Body of pancreas (tissue), 4 donors: ENCODE data around the gene IL18R1.

ENCODE experiments used
- CTCF ChIP-seq, 7 experiments: fragments of 450-650 bp in 4 of 7; fragments of 200-600 bp in 3 of 7; sonication (generic) in 3 of 7; IDR thresholded peaks; one replicate each; pipeline ENCODE4 v1.5.1; 2016 to 2019; ENCODE audit warnings: antibody characterized with exemption in 7 of 7
- POLR2A ChIP-seq, 3 donors: fragments of 450-650 bp; IDR thresholded peaks; one replicate each; pipeline ENCODE4 v1.6.1; 2016; ENCODE audit warnings: antibody characterized with exemption in 3 of 3, mild to moderate bottlenecking in 2 of 3

DNA sequence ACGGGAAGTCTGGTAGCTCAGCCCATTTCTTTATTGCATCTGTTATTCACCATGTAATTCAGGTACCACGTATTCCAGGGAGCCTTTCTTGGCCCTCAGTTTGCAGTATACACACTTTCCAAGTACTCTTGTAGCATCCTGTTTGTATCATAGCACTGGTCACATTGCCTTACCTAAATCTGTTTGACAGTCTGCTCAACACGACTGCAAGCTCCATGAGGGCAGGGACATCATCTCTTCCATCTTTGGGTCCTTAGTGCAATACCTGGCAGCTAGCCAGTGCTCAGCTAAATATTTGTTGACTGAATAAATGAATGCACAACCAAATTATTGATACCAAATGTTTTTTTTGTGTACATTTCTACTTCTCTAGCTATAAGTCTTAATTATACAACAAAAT, 11.2 kb upstream of the IL18R1 start:
- TF ChIP-seq CTCF (IDR thresholded peaks at IDR 0.05): no peak
- no peak for TF ChIP-seq POLR2A (IDR thresholded peaks at IDR 0.05)
